Measurements from ENCODE around the gene TTC7B. TPM values are rescaled to one million over a fixed set of nuclear protein-coding genes. Genes with fewer than 3 reads are reported as not detected.

The TTC7B gene
- total RNA-seq, 1 donor from 2014 or later: 40.4 TPM

DNA sequence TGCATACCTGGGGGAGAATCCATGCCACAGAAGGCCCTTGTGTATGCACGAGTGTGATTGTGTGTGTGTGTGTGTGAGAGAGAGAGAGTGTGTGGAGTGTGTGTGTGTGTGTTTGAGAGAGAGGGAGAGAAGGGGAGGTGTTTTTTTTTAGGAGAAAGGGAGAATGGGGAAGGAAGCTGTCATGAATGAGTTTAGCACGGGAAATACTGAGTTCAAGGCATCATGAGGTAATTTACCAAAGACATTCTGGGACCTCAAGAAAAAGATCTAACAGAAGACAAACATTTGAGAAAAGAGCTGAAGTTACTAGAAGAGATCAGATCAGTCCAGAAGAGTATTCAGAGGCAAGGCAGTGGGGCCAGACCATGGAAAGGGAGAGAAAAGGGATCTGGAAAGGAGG is 157.1 kb downstream of the TTC7B start:
- peaks cover 5% of the 10 kb centered on the region for H3K4me1 Mint-ChIP-seq (ENCODE audit: unreplicated experiment)
- H3K4me3 Mint-ChIP-seq: no peak overlapping the region
- H3K36me3 Mint-ChIP-seq: peaks cover 6% of the 10 kb centered on the region
- H3K9me3 Mint-ChIP-seq: no peaks in the 10 kb centered on the region
- no peak for DNase-seq (ENCODE audit: extremely low spot score, unreplicated experiment)
- H3K27me3 Mint-ChIP-seq: no peaks in the 10 kb centered on the region
- H3K27ac Mint-ChIP-seq: no peak overlapping the region
- TF ChIP-seq, protein P1, sequence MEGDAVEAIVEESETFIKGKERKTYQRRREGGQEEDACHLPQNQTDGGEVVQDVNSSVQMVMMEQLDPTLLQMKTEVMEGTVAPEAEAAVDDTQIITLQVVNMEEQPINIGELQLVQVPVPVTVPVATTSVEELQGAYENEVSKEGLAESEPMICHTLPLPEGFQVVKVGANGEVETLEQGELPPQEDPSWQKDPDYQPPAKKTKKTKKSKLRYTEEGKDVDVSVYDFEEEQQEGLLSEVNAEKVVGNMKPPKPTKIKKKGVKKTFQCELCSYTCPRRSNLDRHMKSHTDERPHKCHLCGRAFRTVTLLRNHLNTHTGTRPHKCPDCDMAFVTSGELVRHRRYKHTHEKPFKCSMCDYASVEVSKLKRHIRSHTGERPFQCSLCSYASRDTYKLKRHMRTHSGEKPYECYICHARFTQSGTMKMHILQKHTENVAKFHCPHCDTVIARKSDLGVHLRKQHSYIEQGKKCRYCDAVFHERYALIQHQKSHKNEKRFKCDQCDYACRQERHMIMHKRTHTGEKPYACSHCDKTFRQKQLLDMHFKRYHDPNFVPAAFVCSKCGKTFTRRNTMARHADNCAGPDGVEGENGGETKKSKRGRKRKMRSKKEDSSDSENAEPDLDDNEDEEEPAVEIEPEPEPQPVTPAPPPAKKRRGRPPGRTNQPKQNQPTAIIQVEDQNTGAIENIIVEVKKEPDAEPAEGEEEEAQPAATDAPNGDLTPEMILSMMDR (conservative IDR thresholded peaks at IDR 0.05): no peak

DNA sequence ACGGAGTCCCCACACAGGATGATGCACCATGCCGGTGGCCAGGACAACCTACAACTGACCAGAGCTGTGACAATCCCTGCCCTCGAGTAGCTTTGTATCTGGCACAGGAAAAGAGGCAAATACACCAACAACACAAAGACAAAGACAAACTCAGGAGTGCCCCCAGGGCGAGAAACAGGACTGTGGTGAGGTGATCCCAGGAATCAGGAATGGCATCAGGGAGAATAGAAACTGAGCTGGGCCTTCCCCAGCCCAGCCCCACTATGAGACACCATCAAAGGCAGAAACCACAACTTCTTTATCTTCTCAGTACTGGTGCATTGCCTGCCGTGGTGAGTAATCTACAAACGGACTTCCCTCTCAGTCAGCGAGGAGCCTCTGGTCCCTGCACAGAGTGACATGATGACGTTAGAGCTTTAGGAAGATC is 157.7 kb downstream of the TTC7B start:
- TF ChIP-seq, protein P1 (conservative IDR thresholded peaks at IDR 0.05): no peak
- Mint-ChIP-seq H3K27ac (no peak overlapping the region), H3K9me3 (no peaks in the 10 kb centered on the region), H3K4me1 (ENCODE audit: unreplicated experiment) (peaks cover 5% of the 10 kb centered on the region), H3K4me3 (no peak overlapping the region), H3K27me3 (no peaks in the 10 kb centered on the region), H3K36me3 (peaks cover 6% of the 10 kb centered on the region)
- DNase-seq (ENCODE audit: extremely low spot score, unreplicated experiment): no peak

DNA sequence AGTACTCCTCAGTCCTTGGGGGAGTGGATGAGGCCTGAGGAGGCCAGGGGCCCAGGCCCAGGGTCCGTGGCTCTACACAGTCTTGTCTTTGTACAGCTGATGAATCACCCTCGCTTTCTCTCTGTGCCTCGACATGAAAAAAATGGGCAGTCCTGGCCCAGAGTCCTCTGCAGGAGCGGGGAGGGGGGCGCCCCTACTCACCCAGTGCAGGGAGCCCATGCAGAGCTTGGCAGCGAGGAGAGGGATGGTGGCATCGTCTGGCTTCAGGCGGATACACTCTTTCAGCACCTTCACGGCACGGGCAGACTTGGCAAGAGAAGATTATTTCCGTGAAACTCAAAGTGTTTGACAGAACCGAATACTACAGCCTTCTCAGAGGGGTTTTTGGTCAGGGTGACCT is 159.3 kb downstream of the TTC7B start:
- Mint-ChIP-seq H3K9me3 (no peaks in the 10 kb centered on the region), H3K36me3 (peaks cover 11% of the 10 kb centered on the region), H3K27ac (no peak overlapping the region), H3K4me3 (no peak overlapping the region), H3K4me1 (ENCODE audit: unreplicated experiment) (peaks cover 5% of the 10 kb centered on the region), H3K27me3 (no peaks in the 10 kb centered on the region)
- DNase-seq (ENCODE audit: extremely low spot score, unreplicated experiment): no peak
- TF ChIP-seq, protein P1 (conservative IDR thresholded peaks at IDR 0.05): no peak

DNA sequence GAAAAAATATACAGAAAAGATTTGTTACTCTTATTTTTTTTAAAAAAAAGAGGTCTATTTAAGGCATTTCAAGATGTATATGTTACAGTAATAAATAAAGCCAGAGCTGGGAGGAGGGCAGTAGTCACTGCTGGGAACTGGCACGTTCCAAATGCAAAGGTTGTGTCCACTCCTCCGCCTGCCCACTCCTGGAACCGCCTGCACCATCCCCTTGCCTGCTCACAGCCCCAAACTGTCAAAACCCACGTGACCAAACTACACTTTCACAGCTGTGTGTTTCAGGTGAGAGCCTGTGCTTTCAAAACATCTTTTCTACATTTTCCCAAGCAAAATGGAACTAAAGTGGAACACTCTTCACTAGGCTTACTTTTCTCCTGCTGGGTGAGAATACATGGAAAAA is 160.4 kb downstream of the TTC7B start:
- Mint-ChIP-seq H3K4me3 (no peak overlapping the region), H3K4me1 (ENCODE audit: unreplicated experiment) (no peaks in the 10 kb centered on the region), H3K27me3 (no peaks in the 10 kb centered on the region), H3K9me3 (no peaks in the 10 kb centered on the region), H3K27ac (no peak overlapping the region), H3K36me3 (peaks cover 11% of the 10 kb centered on the region)
- TF ChIP-seq, protein P1 (conservative IDR thresholded peaks at IDR 0.05): no peak
- no peak for DNase-seq (ENCODE audit: extremely low spot score, unreplicated experiment)

DNA sequence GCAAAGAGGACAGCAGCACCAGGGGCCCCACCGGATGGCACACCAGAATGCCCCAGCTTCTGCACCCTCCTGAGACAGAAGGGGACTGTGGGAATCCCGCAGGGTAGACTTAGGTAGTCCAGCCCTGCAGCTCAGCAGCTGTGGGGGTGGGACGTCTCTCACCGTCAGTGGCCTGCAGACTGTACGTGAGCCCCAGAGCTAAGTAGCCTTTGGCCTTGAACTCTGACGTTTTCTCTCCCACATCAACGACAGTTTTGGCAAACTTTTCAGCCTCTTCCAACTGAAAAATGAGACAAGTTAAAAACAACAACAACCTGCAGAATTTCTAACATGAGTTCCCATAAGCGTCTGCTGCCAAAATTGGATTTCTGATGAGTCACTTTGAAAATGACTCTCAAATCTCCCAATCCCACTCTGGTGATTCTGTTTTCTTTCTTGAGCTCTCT is 161.4 kb downstream of the TTC7B start:
- Mint-ChIP-seq H3K27me3 (no peaks in the 10 kb centered on the region), H3K9me3 (no peaks in the 10 kb centered on the region), H3K36me3 (peaks cover 11% of the 10 kb centered on the region), H3K27ac (no peak overlapping the region), H3K4me1 (ENCODE audit: unreplicated experiment) (no peaks in the 10 kb centered on the region), H3K4me3 (no peak overlapping the region)
- DNase-seq (ENCODE audit: extremely low spot score, unreplicated experiment): no peak
- TF ChIP-seq, protein P1 (conservative IDR thresholded peaks at IDR 0.05): no peak

DNA sequence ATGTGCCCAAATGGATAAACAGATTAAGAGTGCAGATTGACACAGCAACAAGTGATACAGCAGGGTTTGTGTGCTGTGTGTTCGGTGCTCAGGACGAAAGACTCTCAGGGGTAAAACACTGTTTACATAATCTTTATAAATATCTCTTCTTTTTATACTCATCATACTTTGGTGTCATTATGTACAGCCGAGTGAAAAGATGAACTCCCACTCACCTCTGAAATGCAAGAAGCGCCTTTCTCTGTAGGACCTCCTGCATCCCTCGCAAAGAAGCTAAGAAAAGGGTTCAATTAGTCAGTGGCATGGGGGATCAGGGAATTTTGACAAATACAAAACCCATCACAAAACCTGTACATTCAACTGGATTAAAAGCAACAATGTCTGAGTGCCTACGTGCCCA is 163.6 kb downstream of the TTC7B start:
- DNase-seq (ENCODE audit: extremely low spot score, unreplicated experiment): no peak
- TF ChIP-seq, protein P1 (conservative IDR thresholded peaks at IDR 0.05): no peak
- H3K36me3 Mint-ChIP-seq: peaks cover 5% of the 10 kb centered on the region
- H3K4me1 Mint-ChIP-seq (ENCODE audit: unreplicated experiment): no peaks in the 10 kb centered on the region
- H3K4me3 Mint-ChIP-seq: no peak overlapping the region
- no peaks in the 10 kb centered on the region for H3K9me3 Mint-ChIP-seq
- H3K27me3 Mint-ChIP-seq: no peaks in the 10 kb centered on the region
- H3K27ac Mint-ChIP-seq: no peak overlapping the region

Data from type B pancreatic cell (in vitro differentiated cells).